Measurements from ENCODE around the gene VPS26A.
A peak's percentile ranks its signal among the peaks of the same experiment; 100 is the strongest.

GRCh38 chr10:69124563-69125268 lies 738 bp downstream of the VPS26A start:
- TF ChIP-seq CTCF (IDR thresholded peaks at IDR 0.05) (no peak), POLR2A (IDR thresholded peaks at IDR 0.05) (peak in 1 of 2 donors; percentile 38)

Measured in adrenal gland (tissue), 5 donors.